ENCODE measurements around the gene PHKB.
A peak's percentile ranks its signal among the peaks of the same experiment; 100 is the strongest.
"Not testable (repeated sequence)": the region's sequence is repeated elsewhere in the genome, so short reads cannot be mapped to it uniquely, and the experiment has no call there.

The PHKB gene

GRCh38 chr16:47511882-47512281 is 50.8 kb downstream of the PHKB start:
- no peak for DNase-seq

GRCh38 chr16:47519037-47519436 is 57.9 kb downstream of the PHKB start:
- no peak for DNase-seq

GRCh38 chr16:47519546-47519945 is 58.4 kb downstream of the PHKB start:
- no peak for DNase-seq

GRCh38 chr16:47519996-47520679 is 59.0 kb downstream of the PHKB start:
- DNase-seq, result no peak

- no peak for DNase-seq
Measured at GRCh38 chr16:47523342-47524006, 62.3 kb downstream of the PHKB start.

GRCh38 chr16:47524007-47524405 is 62.9 kb downstream of the PHKB start:
- DNase-seq, result no peak

- DNase-seq, result no peak
Measured at GRCh38 chr16:47528431-47528830, 67.3 kb downstream of the PHKB start.

- no peak for DNase-seq
Measured at GRCh38 chr16:47533744-47534292, 72.7 kb downstream of the PHKB start.

- no peak for DNase-seq
Measured at GRCh38 chr16:47538472-47538871, 77.3 kb downstream of the PHKB start.

- DNase-seq, result not testable (repeated sequence)
Measured at GRCh38 chr16:47539707-47540670, 78.9 kb downstream of the PHKB start.

- not testable (repeated sequence) for DNase-seq
Measured at GRCh38 chr16:47541135-47541534, 80.0 kb downstream of the PHKB start.

GRCh38 chr16:47544255-47544654 is 83.1 kb downstream of the PHKB start:
- not testable (repeated sequence) for DNase-seq

- DNase-seq, result not testable (repeated sequence)
Measured at GRCh38 chr16:47551185-47551584, 90.1 kb downstream of the PHKB start.

- DNase-seq, result not testable (repeated sequence)
Measured at GRCh38 chr16:47551767-47552166, 90.6 kb downstream of the PHKB start.

- DNase-seq, result no peak
Measured at GRCh38 chr16:47553853-47554564, 92.9 kb downstream of the PHKB start.

GRCh38 chr16:47554587-47554986 is 93.5 kb downstream of the PHKB start:
- DNase-seq, result not testable (repeated sequence)

GRCh38 chr16:47561286-47561685 is 100.2 kb downstream of the PHKB start:
- DNase-seq, result no peak

GRCh38 chr16:47562366-47562765 is 101.2 kb downstream of the PHKB start:
- DNase-seq, result no peak

GRCh38 chr16:47565454-47565853 is 104.3 kb downstream of the PHKB start:
- peak in 1 of 4 experiments; percentile 4 for DNase-seq

- DNase-seq, result no peak
Measured at GRCh38 chr16:47567321-47567720, 106.2 kb downstream of the PHKB start.

- no peak for DNase-seq
Measured at GRCh38 chr16:47568351-47568750, 107.2 kb downstream of the PHKB start.

- DNase-seq, result no peak
Measured at GRCh38 chr16:47571049-47571448, 109.9 kb downstream of the PHKB start.

Measured in activated CD4-positive, CD25-positive, alpha-beta regulatory T cell (primary cell).